K562 (cell line): ENCODE measurements around the gene CARF. TPM values are rescaled to one million over a fixed set of nuclear protein-coding genes. Genes with fewer than 3 reads are reported as not detected.

Source experiments
- ATAC-seq: fragments of 200-7000 bp; cut with Tn5 transposase; 3 replicates; pipeline ENCODE4 v1.9.1; 2020; ENCODE audit warnings: moderate library complexity
- BruUV-seq: library from RNA; stranded (reverse); fragments of 400-500 nt; replicated peaks from 2 replicates; lab custom pipeline; 2021; lab: Mats Ljungman, UMichigan
- CTCF ChIA-PET: fragments of 300-600 bp; formaldehyde crosslinking; extraction: SDS; loops from one replicate; lab custom pipeline; 2021; ENCODE audit warnings: low intra/inter-chr PET ratio; lab: Yijun Ruan, JAX
- POLR2A ChIA-PET: fragments of 300-600, 350-650 bp; sonication (Branson Sonifier 250); formaldehyde crosslinking; extraction: SDS; loops from one replicate; lab custom pipeline; 2021; ENCODE audit warnings: antibody characterized with exemption, inconsistent platforms; lab: Yijun Ruan, JAX
- DNase-seq, 4 experiments: peaks; one replicate each; pipeline versions ENCODE4 v3.0.0 to v3.0.0-alpha.2; 2011 to 2018; ENCODE audit warnings: low spot score in 3 of 4, mixed read lengths in 3 of 4; ENCODE audit errors: extremely low read depth in 1 of 4
- FAIRE-seq: peaks from 2 replicates; lab custom pipeline; 2011; peaks lifted over from hg19 to GRCh38; lab: Jason Lieb, UNC
- H2AFZ ChIP-seq: 2 replicates; pipeline ENCODE4 v1.6.0; 2011; ENCODE audit warnings: low read depth, low read length, control low read depth, inconsistent platforms
- H3K27ac ChIP-seq: fragments of 200-600 bp; 3 replicates; pipeline ENCODE4 v1.8.0; 2011; ENCODE audit warnings: low read depth, mild to moderate bottlenecking, control low read depth, inconsistent platforms, low read length, moderate library complexity, mixed read lengths; ENCODE audit errors: extremely low read depth
- H3K27me3 ChIP-seq, 2 experiments: fragments of 300-600 bp in 1 of 2; 2 replicates in 1 of 2; 3 replicates in 1 of 2; pipeline versions ENCODE4 v1.6.0 to v1.8.0; 2011; ENCODE audit warnings: inconsistent platforms in 2 of 2, low read length in 2 of 2, mild to moderate bottlenecking in 1 of 2, mixed read lengths in 1 of 2, moderate library complexity in 1 of 2; ENCODE audit not compliant: control insufficient read depth in 2 of 2, insufficient read depth in 2 of 2
- H3K36me3 ChIP-seq: fragments of 300-600 bp; 3 replicates; pipeline ENCODE4 v1.8.0; 2011; ENCODE audit warnings: mild to moderate bottlenecking, low read length, inconsistent platforms; ENCODE audit not compliant: control insufficient read depth, insufficient read depth
- H3K4me1 ChIP-seq, 2 experiments: fragments of 200-600 bp in 1 of 2; replicated peaks in 1 of 2; 2 replicates in 1 of 2; 3 replicates in 1 of 2; pipeline versions ENCODE4 v1.5.1 to v1.8.0; 2011; ENCODE audit warnings: inconsistent platforms in 2 of 2, low read length in 2 of 2, mild to moderate bottlenecking in 1 of 2, mixed read lengths in 1 of 2, moderate library complexity in 1 of 2; ENCODE audit not compliant: control insufficient read depth in 2 of 2, insufficient read depth in 2 of 2
- H3K4me2 ChIP-seq: 2 replicates; pipeline ENCODE4 v1.6.1; 2011; ENCODE audit warnings: low read length, control low read depth, inconsistent platforms, mixed read lengths; ENCODE audit not compliant: insufficient read depth
- H3K4me3 ChIP-seq: fragments of 200-600 bp; sonication (generic), shearing (Covaris generic); 2 replicates; pipeline ENCODE4 v1.5.1; 2016; ENCODE audit warnings: control low read depth, inconsistent platforms
- H3K79me2 ChIP-seq: fragments of 200-600 bp; 3 replicates; pipeline ENCODE4 v1.8.0; 2011; ENCODE audit warnings: low read length, inconsistent platforms; ENCODE audit not compliant: control insufficient read depth, insufficient read depth
- H3K9ac ChIP-seq, 2 experiments: 2 replicates each; pipeline versions ENCODE4 v1.6.0 to v1.6.1; 2011; ENCODE audit warnings: low read depth in 2 of 2, low read length in 2 of 2, control low read depth in 1 of 2, inconsistent platforms in 1 of 2, mild to moderate bottlenecking in 1 of 2, mixed read lengths in 1 of 2; ENCODE audit not compliant: insufficient read depth in 1 of 2
- H3K9me1 ChIP-seq: one replicate; pipeline ENCODE4 v1.6.0; 2011; ENCODE audit warnings: inconsistent platforms, mild to moderate bottlenecking, low read length, moderate library complexity; ENCODE audit not compliant: control insufficient read depth, insufficient read depth
- H3K9me3 ChIP-seq: replicated peaks from 2 replicates; pipeline ENCODE4 v1.5.1; 2011; ENCODE audit warnings: low read depth, low read length, inconsistent platforms; ENCODE audit not compliant: control insufficient read depth, insufficient read depth
- H4K20me1 ChIP-seq: replicated peaks from 2 replicates; pipeline ENCODE4 v1.6.1; 2011; ENCODE audit warnings: low read length, inconsistent platforms, mixed read lengths; ENCODE audit not compliant: control insufficient read depth, insufficient read depth
- ADNP ChIP-seq: fragments of 200-800 bp; sonication (Bioruptor generic); IDR thresholded peaks from 2 replicates; pipeline ENCODE4 v1.6.1; 2016; ENCODE audit warnings: missing genetic modification characterization, missing compliant biosample characterization
- BHLHE40 ChIP-seq: IDR thresholded peaks from 2 replicates; pipeline ENCODE4 v1.6.1; 2011; ENCODE audit warnings: low read length, improper control_type of control experiment
- CAMTA2 ChIP-seq: fragments of 250-450 bp; sonication (Bioruptor Pico); conservative IDR thresholded peaks from 2 replicates; pipeline ENCODE4 v1.5.1; 2022
- E2F4 ChIP-seq: sonication (generic); formaldehyde crosslinking; IDR thresholded peaks from 2 replicates; pipeline ENCODE4 v1.8.0; 2022; ENCODE audit warnings: mild to moderate bottlenecking, low read depth, missing genetic modification reagents
- GMEB1 ChIP-seq: fragments of 250-450 bp; sonication (Bioruptor Pico); IDR thresholded peaks from 2 replicates; pipeline ENCODE4 v1.4.0; 2020; ENCODE audit warnings: mild to moderate bottlenecking
- HDAC8 ChIP-seq: fragments of 450-650 bp; IDR thresholded peaks from 2 replicates; pipeline ENCODE4 v1.6.1; 2016; ENCODE audit warnings: mild to moderate bottlenecking, missing genetic modification characterization, moderate library complexity, missing compliant biosample characterization
- IFI16 ChIP-seq: fragments of 250-450 bp; sonication (Bioruptor Pico); IDR thresholded peaks from 2 replicates; pipeline ENCODE4 v2.1.2; 2022; ENCODE audit warnings: mild to moderate bottlenecking, inconsistent platforms
- JUN ChIP-seq, 2 experiments: sonication (generic) in 1 of 2; formaldehyde crosslinking in 1 of 2; IDR thresholded peaks; 2 replicates each; pipeline versions ENCODE4 v1.6.1 to v1.8.0; 2012 to 2022; ENCODE audit warnings: borderline replicate concordance in 2 of 2, mild to moderate bottlenecking in 2 of 2, improper control_type of control experiment in 1 of 2, low read depth in 1 of 2, low read length in 1 of 2, missing genetic modification reagents in 1 of 2
- MAFF ChIP-seq: IDR thresholded peaks from 2 replicates; pipeline ENCODE4 v1.6.1; 2012; ENCODE audit warnings: low read length, improper control_type of control experiment
- MITF ChIP-seq: IDR thresholded peaks from 2 replicates; pipeline ENCODE4 v1.6.1; 2014; ENCODE audit warnings: antibody characterized with exemption
- NR2F6 ChIP-seq: fragments of 450-650 bp; formaldehyde crosslinking; IDR thresholded peaks from 2 replicates; pipeline ENCODE4 v1.4.0; 2020; ENCODE audit warnings: mild to moderate bottlenecking
- SMAD4 ChIP-seq: fragments of 250-450 bp; sonication (Bioruptor Pico); conservative IDR thresholded peaks from 2 replicates; pipeline ENCODE4 v1.8.0; 2021; ENCODE audit warnings: inconsistent platforms, mild to moderate bottlenecking, moderate library complexity
- TAF15 ChIP-seq: fragments of 200-400 bp; formaldehyde crosslinking; IDR thresholded peaks from 2 replicates; pipeline ENCODE4 v1.6.1; 2017; ENCODE audit warnings: mild to moderate bottlenecking, low read depth, low read length, moderate library complexity
- TEAD2 ChIP-seq: fragments of 450-650 bp; IDR thresholded peaks from 2 replicates; pipeline ENCODE4 v1.6.1; 2016; ENCODE audit warnings: missing genetic modification characterization, control low read depth, missing compliant biosample characterization
- ZBTB5 ChIP-seq: fragments of 450-650 bp; IDR thresholded peaks from 2 replicates; pipeline ENCODE4 v1.6.1; 2017; ENCODE audit warnings: antibody characterized with exemption
- ZC3H8 ChIP-seq: fragments of 450-650 bp; IDR thresholded peaks from 2 replicates; pipeline ENCODE4 v1.6.1; 2017
- in situ Hi-C: fragments of 300-500 bp; cut with MboI; formaldehyde crosslinking; loops from 4 replicates; pipeline ENCODE4 v1.15.0; 2018; ENCODE audit warnings: inconsistent platforms, mixed read lengths
- intact Hi-C: fragments of 100-400 bp; cut with micrococcal nuclease; formaldehyde crosslinking; loops from 2 replicates; pipeline ENCODE4 v1.14.2; 2022
- polyA plus RNA-seq, 8 experiments: library from polyadenylated mRNA; depleted of rRNA in 4 of 8; stranded (reverse) in 5 of 8; unstranded in 3 of 8; fragments of >200 nt; fragmentation: Nextera tagmentation in 2 of 8; fragmentation: Illumina TruSeq in 1 of 8; extraction: Ambion mirVana in 2 of 8; extraction: Trizol in 1 of 8; gene quantifications; 2 replicates each; pipeline versions ENCODE4 v1.2.1 to v1.2.3, GENCODE V29; 2011 to 2014; ENCODE audit warnings: inconsistent platforms in 1 of 8, missing spikeins in 1 of 8
- total RNA-seq, 7 experiments: library from RNA; depleted of rRNA in 6 of 7; stranded (reverse); fragments of >200 nt in 6 of 7; fragmentation: Illumina TruSeq in 2 of 7; extraction: Trizol in 2 of 7; gene quantifications; 2 replicates each; pipeline versions ENCODE4 v1.2.1 to v1.2.3, GENCODE V29; 2011 to 2021; ENCODE audit warnings: low replicate concordance in 1 of 7

CARF gene
- total and polyA plus RNA-seq, 9 of the 15 experiments (the other 6 are each of a cell fraction or from before 2014, with no cell fraction given): 0.31 to 4.2 (median 1.2) TPM

- no peak for FAIRE-seq
These were observed 113.5 kb downstream of the CARF start for GRCh38 chr2:203025592-203025991.

More at GRCh38 chr2:203025592-203025991, 113.5 kb downstream of the CARF start:
- Histone ChIP-seq H3K9me3 (no peaks in the 10 kb centered on the region), H3K4me3 (no peak overlapping the region), H3K4me1 (peaks cover 0 to under 1% of the 10 kb centered on the region in 2 experiments; a peak in 2 of 5 replicates), H3K4me2 (no peak overlapping the region), H3K79me2 (peaks cover 2% of the 10 kb centered on the region), H3K9ac (no peak overlapping the region), H4K20me1 (no peaks in the 10 kb centered on the region), H2AFZ (no peak overlapping the region), H3K27ac (no peak overlapping the region), H3K36me3 (no peaks in the 10 kb centered on the region), H3K9me1 (no peaks in the 10 kb centered on the region), H3K27me3 (no peaks in the 10 kb centered on the region)
- CTCF ChIA-PET: no interaction called here
- BruUV-seq: no TSS peak
- intact Hi-C loops (no loop called here), in situ Hi-C loops (no loop called here)
- ATAC-seq (peak; percentile 29; the same call in 2 of the 3 replicates), DNase-seq (no peak)
- POLR2A ChIA-PET: interaction anchor here (0.8 kb wide), 1 partner anchor 9 kb away, joined by 3 read pairs; no protein-coding TSS in a partner anchor
- no peak for TF ChIP-seq MITF
- TF ChIP-seq CAMTA2 (CRISPR knock-in tag): no peak
- no peak for TF ChIP-seq BHLHE40
- TF ChIP-seq ZC3H8: no peak
- TF ChIP-seq JUN (IDR thresholded peaks at IDR 0.05; ENCODE audit: borderline replicate concordance, low read depth, low read length): no peak
- TF ChIP-seq JUN (CRISPR knock-in tag; IDR thresholded peaks at IDR 0.05; ENCODE audit: borderline replicate concordance): no peak
- TF ChIP-seq HDAC8: no peak
- TF ChIP-seq ZBTB5: no peak
- TF ChIP-seq GMEB1 (CRISPR knock-in tag): no peak
- no peak for TF ChIP-seq IFI16 (CRISPR knock-in tag)
- no peak for TF ChIP-seq TAF15
- no peak for TF ChIP-seq ADNP
- no peak for TF ChIP-seq SMAD4 (CRISPR knock-in tag)
- TF ChIP-seq NR2F6: no peak
- no peak for TF ChIP-seq TEAD2 (tag)
- TF ChIP-seq E2F4: no peak
- no peak for TF ChIP-seq MAFF
